Daoy (cell line): Measurements from ENCODE around the gene VWA1. TPM values are rescaled to one million over a fixed set of nuclear protein-coding genes. Genes with fewer than 3 reads are reported as not detected.
"Not testable (repeated sequence)": the region's sequence is repeated elsewhere in the genome, so short reads cannot be mapped to it uniquely, and the experiment has no call there.

Experiments used
- DNase-seq: peaks from one replicate; pipeline ENCODE4 v3.0.0-alpha.2; 2015; ENCODE audit warnings: low read depth
- total RNA-seq: library from RNA; depleted of rRNA; stranded (reverse); fragments of >200 nt; shearing (Covaris generic); gene quantifications from 2 replicates; pipeline ENCODE4 v1.2.3, GENCODE V29; 2014; rRNA removed

VWA1 gene
- total RNA-seq, 1 experiment from 2014 or later = 2.2 TPM

DNA sequence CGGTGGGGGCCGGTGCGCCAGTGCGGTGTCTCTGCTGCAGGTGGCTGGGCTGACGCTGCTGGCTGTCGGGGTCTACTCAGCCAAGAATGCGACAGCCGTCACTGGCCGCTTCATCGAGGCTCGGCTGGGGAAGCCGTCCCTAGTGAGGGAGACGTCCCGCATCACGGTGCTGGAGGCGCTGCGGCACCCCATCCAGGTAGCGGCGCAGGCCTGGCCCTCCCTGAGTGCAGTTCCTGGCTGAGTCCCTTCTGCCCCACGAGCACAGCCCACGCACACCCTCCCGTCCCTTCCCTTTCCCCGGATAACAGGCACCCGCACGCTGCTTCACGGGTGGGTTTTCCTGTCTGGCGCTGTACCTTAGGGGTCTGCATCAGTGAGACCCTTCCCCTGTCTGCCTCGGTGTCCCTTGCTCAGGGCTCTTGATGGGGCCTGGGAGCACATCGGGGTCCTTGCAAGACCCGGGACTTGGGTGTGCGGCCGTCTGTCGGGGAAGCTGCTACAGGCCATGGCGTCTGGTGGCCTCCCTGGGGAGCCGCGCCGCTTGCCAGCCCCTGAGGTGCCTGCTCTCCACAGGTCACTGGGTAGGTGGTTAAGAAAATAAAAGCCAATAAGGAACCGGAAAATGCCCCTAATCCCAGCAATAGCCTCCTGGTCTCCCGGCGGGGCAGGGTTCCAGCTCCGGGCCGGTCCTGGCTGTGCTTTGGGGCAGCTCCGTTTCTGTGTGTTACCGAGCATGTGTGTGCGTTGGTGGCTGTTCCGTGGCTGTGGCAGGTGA, 49.7 kb downstream of the VWA1 start:
- DNase-seq = not testable (repeated sequence)

DNA sequence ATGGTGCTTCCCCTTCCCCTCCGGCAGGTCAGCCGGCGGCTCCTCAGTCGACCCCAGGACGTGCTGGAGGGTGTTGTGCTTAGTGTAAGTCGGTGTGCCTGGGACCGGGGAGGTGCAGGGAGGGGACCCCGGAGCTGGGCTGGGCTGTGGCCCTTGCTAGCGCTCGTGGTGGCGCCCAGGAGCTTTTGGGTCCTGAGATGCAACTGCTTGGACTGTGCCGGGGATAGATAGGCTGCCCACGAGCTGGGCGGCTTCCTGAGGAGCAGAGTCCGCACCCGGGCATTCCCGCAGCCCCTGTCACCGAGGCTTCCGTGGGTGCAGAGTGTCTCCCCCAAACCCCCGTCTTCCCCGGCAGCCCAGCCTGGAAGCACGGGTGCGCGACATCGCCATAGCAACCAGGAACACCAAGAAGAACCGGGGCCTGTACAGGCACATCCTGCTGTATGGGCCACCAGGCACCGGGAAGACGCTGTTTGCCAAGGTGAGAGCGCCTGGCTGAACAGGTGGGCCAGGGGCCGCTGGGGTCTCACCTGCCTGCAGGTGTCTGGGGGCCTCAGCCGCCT, 50.3 kb downstream of the VWA1 start:
- not testable (repeated sequence) for DNase-seq

DNA sequence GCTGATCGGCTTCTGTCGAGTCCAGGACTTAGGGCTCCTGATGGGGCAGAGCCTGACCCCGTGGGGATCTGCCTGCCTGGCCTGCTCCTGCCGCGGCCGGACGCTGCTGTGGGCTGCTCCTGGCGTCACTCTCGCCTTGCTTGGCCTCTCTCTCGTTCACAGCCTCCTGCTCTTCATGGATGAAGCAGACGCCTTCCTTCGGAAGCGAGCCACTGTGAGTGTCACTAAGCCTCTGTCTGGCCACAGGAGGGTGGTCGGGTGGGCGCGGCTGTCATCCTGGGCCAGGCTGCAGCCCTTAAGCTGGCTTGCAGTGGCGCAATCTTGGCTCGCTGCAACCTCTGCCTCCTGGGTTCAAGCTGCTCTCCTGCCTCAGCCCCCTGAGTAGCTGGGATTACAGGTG, 52.2 kb downstream of the VWA1 start:
- no peak for DNase-seq

DNA sequence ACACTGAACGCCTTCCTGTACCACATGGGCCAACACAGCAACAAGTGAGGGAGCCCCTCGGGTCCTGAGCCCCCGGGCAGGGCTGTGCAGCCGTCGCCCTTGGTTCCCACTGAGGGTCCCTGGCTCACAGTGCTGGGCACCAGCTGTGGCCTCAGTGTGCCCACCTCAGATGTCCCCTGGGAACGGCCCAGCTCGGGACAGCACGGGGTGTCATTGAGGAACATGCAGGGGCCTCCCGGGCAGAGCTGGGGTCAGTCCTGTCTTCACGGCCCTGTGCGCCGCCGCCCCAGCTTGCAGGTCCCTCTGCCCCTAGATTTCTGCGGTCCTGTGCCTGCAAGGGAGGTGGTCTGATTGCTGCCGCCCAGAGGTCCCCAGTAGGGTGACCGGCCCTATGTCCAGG, 53.7 kb downstream of the VWA1 start:
- DNase-seq = no peak

DNA sequence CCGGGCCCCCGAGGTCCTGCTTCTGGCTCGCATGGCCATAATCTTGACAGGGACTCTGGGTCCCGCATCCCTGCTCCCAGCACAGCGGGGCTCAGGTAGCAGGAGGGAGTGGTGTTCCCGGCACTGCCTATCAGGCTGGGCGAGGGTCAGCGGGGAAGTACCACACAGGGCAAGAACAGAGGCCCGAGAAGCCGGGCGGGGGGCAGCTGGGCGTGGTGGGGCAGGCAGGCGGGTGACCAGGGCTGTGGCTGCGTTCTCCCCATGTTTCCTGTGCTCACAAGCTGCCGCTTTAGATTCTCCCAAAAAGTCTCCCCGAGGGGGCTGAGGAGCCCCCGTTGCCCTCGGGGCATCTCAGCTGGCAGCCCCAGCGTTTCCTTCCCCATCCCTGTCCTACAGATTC, 54.4 kb downstream of the VWA1 start:
- DNase-seq = no peak

DNA sequence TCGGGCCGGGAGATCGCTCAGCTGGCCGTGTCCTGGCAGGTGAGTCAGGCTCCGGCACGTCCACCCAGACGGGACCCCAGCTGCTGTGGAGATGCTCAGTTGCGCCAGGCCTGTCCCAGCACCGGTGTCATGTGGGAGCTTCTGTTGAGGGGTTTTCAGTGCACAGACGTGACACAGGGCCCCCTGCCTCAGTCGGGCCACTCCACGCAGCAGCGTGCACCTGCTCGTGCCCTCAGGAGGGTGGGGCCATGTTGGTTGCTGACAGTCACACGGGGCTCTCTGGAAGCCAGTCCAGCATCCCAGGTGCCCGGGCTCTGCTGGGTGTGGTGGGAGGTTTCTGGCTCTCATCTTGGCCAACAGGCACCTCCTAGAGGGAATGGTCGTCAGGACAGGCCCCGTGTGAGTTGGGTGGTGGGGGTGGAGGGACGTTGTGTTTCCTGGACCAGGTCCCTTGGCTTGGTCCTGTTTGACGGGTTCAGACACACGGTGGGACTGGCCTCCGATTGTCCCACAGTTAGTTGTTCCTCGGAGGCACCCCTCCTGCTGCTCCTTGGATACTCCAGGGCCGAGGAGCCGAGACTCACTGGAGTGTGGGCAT, 55.2 kb downstream of the VWA1 start:
- DNase-seq = no peak

DNA sequence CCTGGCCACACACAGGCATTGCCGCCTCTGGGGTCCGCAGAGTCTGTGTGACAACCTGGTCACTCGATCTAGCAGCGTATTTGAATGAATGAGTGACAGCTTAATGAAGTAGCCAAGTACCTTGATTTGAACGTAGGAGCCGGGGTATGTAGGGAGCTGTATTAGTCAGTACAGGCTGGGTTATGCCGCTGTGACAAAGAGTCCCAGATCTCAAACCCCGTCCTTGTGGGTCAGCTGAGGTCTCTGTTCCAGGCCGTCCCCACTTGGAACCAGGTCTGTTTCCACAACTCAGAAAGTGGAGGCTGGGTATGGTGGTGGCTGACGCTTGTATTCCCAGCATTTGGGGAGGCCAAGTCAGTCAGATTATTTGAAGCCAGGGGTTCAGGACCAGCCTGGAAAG, 56.1 kb downstream of the VWA1 start:
- DNase-seq = no peak

Other genes with a start within 250 kb of the VWA1 start
- 0.89 and 1.9 TPM in 2 replicates for gene TNFRSF18, start 229.1 kb upstream of the VWA1 start, total RNA-seq
- not detected in 2 replicates for gene TNFRSF4, start 221.5 kb upstream of the VWA1 start, total RNA-seq
- 84.4 and 91.8 TPM in 2 replicates for gene SDF4, start 203.7 kb upstream of the VWA1 start, total RNA-seq
- 44.5 and 49.1 TPM in 2 replicates for gene B3GALT6, start 203.5 kb upstream of the VWA1 start, total RNA-seq
- gene C1QTNF12, start 189.0 kb upstream of the VWA1 start, total RNA-seq = 0.36 TPM in 1 of 2 replicates, not detected in the other
- gene UBE2J2, start 161.8 kb upstream of the VWA1 start, total RNA-seq = 82.1 and 87.3 TPM in 2 replicates
- 0.71 and 0.86 TPM in 2 replicates for gene SCNN1D, start 155.3 kb upstream of the VWA1 start, total RNA-seq
- 17.5 and 19.3 TPM in 2 replicates for gene ACAP3, start 127.8 kb upstream of the VWA1 start, total RNA-seq
- gene PUSL1, start 127.1 kb upstream of the VWA1 start, total RNA-seq = 18.8 and 39.8 TPM in 2 replicates
- gene INTS11, start 111.0 kb upstream of the VWA1 start, total RNA-seq = 76.5 and 95.7 TPM in 2 replicates
- 7.0 and 12.9 TPM in 2 replicates for gene CPTP, start 110.9 kb upstream of the VWA1 start, total RNA-seq
- gene TAS1R3, start 104.4 kb upstream of the VWA1 start, total RNA-seq = under 0.01 TPM in 1 of 2 replicates, not detected in the other
- 44.4 and 65.5 TPM in 2 replicates for gene DVL1, start 86.3 kb upstream of the VWA1 start, total RNA-seq
- gene MXRA8, start 77.1 kb upstream of the VWA1 start, total RNA-seq = 0.23 TPM in 1 of 2 replicates, not detected in the other
- 267 and 308 TPM in 2 replicates for gene AURKAIP1, start 60.5 kb upstream of the VWA1 start, total RNA-seq
- 58.8 and 81.7 TPM in 2 replicates for gene CCNL2, start 36.4 kb upstream of the VWA1 start, total RNA-seq
- 303 and 385 TPM in 2 replicates for gene MRPL20, start 28.4 kb upstream of the VWA1 start, total RNA-seq
- gene ANKRD65, start 14.4 kb upstream of the VWA1 start, total RNA-seq = not detected in 2 replicates
- gene ATAD3C, start 14.0 kb downstream of the VWA1 start, total RNA-seq = 0.06 and 0.29 TPM in 2 replicates
- gene ATAD3B, start 36.1 kb downstream of the VWA1 start, total RNA-seq = 46.8 and 47.5 TPM in 2 replicates
- gene ATAD3A, start 76.5 kb downstream of the VWA1 start, total RNA-seq = 85.1 and 85.4 TPM in 2 replicates
- gene TMEM240, start 104.9 kb downstream of the VWA1 start, total RNA-seq = 0.11 TPM in 1 of 2 replicates, not detected in the other
- gene SSU72, start 139.2 kb downstream of the VWA1 start, total RNA-seq = 67.3 and 71.3 TPM in 2 replicates
- 1.8 TPM in 1 of 2 replicates, not detected in the other for gene FNDC10, start 164.4 kb downstream of the VWA1 start, total RNA-seq
- 31.3 and 38.3 TPM in 2 replicates for gene MIB2, start 179.8 kb downstream of the VWA1 start, total RNA-seq
- 0.17 TPM in 1 of 2 replicates, not detected in the other for gene MMP23B, start 196.5 kb downstream of the VWA1 start, total RNA-seq
- gene CDK11B, start 223.3 kb downstream of the VWA1 start, total RNA-seq = 9.9 and 17.0 TPM in 2 replicates